AG04450 (cell line): Measurements from ENCODE around the gene SLC22A14. TPM values are rescaled to one million over a fixed set of nuclear protein-coding genes. Genes with fewer than 3 reads are reported as not detected.

Experiments
- CTCF ChIA-PET: fragments of 300-600, 350-600 bp; formaldehyde crosslinking; extraction: SDS; loops from one replicate; lab custom pipeline; 2022; ENCODE audit warnings: antibody characterized with exemption, inconsistent platforms; lab: Charles Lee
- POLR2A ChIA-PET: fragments of 350-600 bp; formaldehyde crosslinking; extraction: SDS; loops from one replicate; lab custom pipeline; 2021; ENCODE audit warnings: antibody characterized with exemption, inconsistent platforms; lab: Yijun Ruan, JAX
- DNase-seq: peaks from one replicate; pipeline ENCODE4 v3.0.0-alpha.2; 2011; ENCODE audit warnings: low read depth, low spot score
- H3K27ac ChIP-seq: one replicate; pipeline ENCODE4 v1.5.1; 2012; ENCODE audit warnings: low read depth, low read length, control low read depth
- H3K27me3 ChIP-seq: one replicate; pipeline ENCODE4 v1.6.0; 2012; ENCODE audit warnings: low read length; ENCODE audit not compliant: control insufficient read depth, insufficient read depth
- H3K4me3 ChIP-seq: 2 replicates; pipeline ENCODE4 v1.5.1; 2011; ENCODE audit warnings: mild to moderate bottlenecking, low read depth, low read length, control low read depth
- H3K9me3 ChIP-seq: 2 replicates; pipeline ENCODE4 v1.5.1; 2012; ENCODE audit warnings: low read length; ENCODE audit not compliant: control insufficient read depth, insufficient read depth
- CTCF ChIP-seq: IDR thresholded peaks from 2 replicates; pipeline ENCODE4 v1.5.1; 2011; ENCODE audit warnings: low read depth, low read length, control low read depth, inconsistent platforms
- polyA plus RNA-seq: library from polyadenylated mRNA; depleted of rRNA; stranded (reverse); fragments of >200 nt; gene quantifications from 2 replicates; pipeline ENCODE4 v1.2.3, GENCODE V29; 2011

Gene SLC22A14
- polyA plus RNA-seq, 1 experiment: not detected

DNA sequence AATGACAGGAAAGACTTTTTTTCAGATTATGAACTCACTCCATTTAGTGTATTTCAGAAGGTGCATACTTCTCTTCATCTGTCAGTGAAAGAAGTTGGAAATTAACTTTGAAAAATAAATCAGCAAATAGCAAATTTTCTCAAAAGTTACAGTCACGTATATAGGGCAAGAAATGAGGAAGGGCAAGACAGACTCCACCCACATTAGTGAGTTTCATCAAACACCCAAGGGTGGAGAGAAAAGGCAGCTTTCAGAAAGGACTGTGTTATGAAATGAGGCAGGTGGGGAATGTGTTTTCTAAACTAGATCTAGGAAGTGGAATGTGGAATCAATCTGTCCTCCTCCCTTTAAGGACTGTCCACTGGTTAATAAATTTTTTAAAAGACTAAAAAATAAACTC is 13.6 kb upstream of the SLC22A14 start:
- Histone ChIP-seq H3K27ac (no peak overlapping the region), H3K27me3 (no peaks in the 10 kb centered on the region), H3K4me3 (no peak overlapping the region), H3K9me3 (no peaks in the 10 kb centered on the region)
- DNase-seq: no peak
- ChIA-PET CTCF (no interaction called here), POLR2A (no interaction called here)
- TF ChIP-seq CTCF: no peak

GRCh38 chr3:38270606-38271005 is 11.5 kb upstream of the SLC22A14 start:
- CTCF ChIA-PET: interaction anchor here (1.0 kb wide), 2 partner anchors 30 to 76 kb away, joined by 3 to 4 read pairs; partner anchors contain the start of gene XYLB

GRCh38 chr3:38271553-38271952 is 10.5 kb upstream of the SLC22A14 start:
- ChIA-PET CTCF (interaction anchor here (0.5 to 1.0 kb wide), 2 partner anchors 30 to 36 kb away, joined by 3 read pairs; no protein-coding TSS in a partner anchor), POLR2A (no interaction called here)
- Histone ChIP-seq H3K27ac (no peak overlapping the region), H3K27me3 (no peaks in the 10 kb centered on the region), H3K9me3 (no peaks in the 10 kb centered on the region), H3K4me3 (no peak overlapping the region)
- DNase-seq: no peak
- TF ChIP-seq CTCF: no peak

More at GRCh38 chr3:38270606-38271005, 11.5 kb upstream of the SLC22A14 start:
- no peak for DNase-seq
- TF ChIP-seq CTCF: no peak
- POLR2A ChIA-PET: no interaction called here
- Histone ChIP-seq H3K27ac (no peak overlapping the region), H3K27me3 (no peaks in the 10 kb centered on the region), H3K4me3 (no peak overlapping the region), H3K9me3 (no peaks in the 10 kb centered on the region)

DNA sequence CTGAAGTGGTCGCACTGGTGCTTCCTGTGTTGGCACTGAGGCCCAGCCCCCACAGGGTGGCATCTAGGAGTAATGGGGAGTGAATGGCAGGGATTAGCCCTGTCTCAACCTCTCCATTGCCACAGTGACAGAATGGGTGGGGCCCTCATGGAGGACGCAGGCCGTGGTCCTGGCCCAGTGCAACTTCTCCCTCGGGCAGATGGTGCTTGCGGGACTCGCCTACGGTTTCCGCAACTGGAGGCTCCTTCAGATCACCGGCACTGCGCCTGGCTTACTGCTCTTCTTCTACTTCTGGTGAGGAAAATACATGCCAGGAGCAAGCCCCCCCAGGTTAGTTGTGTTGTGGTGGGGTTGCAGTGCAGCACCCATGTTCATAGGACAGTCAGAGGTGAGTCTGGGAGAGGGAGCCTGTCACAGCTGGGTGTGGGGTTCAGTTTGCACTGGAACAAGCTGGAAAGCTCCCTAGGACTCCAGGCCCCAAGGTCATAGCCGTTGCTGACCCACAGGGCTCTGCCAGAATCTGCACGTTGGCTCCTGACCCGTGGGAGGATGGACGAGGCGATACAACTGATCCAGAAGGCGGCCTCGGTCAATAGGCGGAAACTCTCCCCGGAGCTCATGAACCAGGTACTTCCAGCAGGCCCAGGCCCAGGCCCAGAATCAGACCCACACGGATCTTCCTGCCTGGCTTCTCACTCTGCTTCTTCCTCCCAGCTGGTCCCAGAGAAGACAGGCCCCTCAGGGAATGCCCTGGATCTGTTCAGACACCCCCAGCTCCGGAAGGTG is 7.0 kb upstream of the SLC22A14 start:
- TF ChIP-seq CTCF: no peak
- Histone ChIP-seq H3K4me3 (no peak overlapping the region), H3K9me3 (no peaks in the 10 kb centered on the region), H3K27ac (no peak overlapping the region), H3K27me3 (no peaks in the 10 kb centered on the region)
- DNase-seq: no peak
- CTCF ChIA-PET: no interaction called here
- POLR2A ChIA-PET: no interaction called here

DNA sequence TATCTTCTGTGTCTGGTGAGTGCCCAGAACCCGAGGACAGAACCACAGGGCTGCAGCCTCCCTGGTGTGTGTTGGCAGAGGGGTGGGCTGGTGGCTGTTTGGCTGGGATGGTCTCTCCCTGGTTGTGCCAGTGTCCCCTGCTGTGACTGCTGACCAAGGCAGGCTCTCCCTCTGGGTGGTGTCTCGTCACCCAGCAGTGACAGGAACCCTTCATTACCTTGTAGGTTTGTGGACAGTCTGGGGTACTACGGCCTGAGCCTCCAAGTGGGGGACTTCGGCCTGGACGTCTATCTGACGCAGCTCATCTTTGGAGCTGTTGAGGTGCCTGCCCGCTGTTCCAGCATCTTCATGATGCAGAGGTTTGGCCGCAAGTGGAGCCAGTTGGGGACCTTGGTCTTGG is 6.4 kb upstream of the SLC22A14 start:
- no peak overlapping the region for H3K4me3 ChIP-seq
- ChIA-PET CTCF (no interaction called here), POLR2A (no interaction called here)
- H3K27ac ChIP-seq: no peak overlapping the region
- H3K27me3 ChIP-seq: no peaks in the 10 kb centered on the region
- no peak for DNase-seq
- TF ChIP-seq CTCF: no peak
- no peaks in the 10 kb centered on the region for H3K9me3 ChIP-seq
